SJSA1 (cell line): ENCODE data around the gene PAX5. TPM values are rescaled to one million over a fixed set of nuclear protein-coding genes. Genes with fewer than 3 reads are reported as not detected.

ENCODE experiments used
- DNase-seq, 2 experiments: peaks; one replicate each; pipeline ENCODE4 v3.0.0-alpha.2; 2015 to 2020; ENCODE audit warnings: low spot score in 2 of 2, low read depth in 1 of 2
- H3K27ac ChIP-seq: fragments of 250-450 bp; sonication (Bioruptor Pico); 2 replicates; pipeline ENCODE4 v1.5.1; 2020; ENCODE audit warnings: mild to moderate bottlenecking, moderate library complexity
- H3K27me3 ChIP-seq: fragments of 250-450 bp; sonication (Bioruptor Pico); replicated peaks from 2 replicates; pipeline ENCODE4 v1.5.1; 2020; ENCODE audit warnings: mild to moderate bottlenecking, moderate library complexity
- H3K36me3 ChIP-seq: fragments of 250-450 bp; sonication (Bioruptor Pico); 2 replicates; pipeline ENCODE4 v1.5.1; 2020; ENCODE audit warnings: mild to moderate bottlenecking
- H3K4me1 ChIP-seq: fragments of 250-450 bp; sonication (Bioruptor Pico); replicated peaks from 2 replicates; pipeline ENCODE4 v1.6.1; 2021; ENCODE audit warnings: mild to moderate bottlenecking
- H3K4me3 ChIP-seq: fragments of 250-450 bp; sonication (Bioruptor Pico); 2 replicates; pipeline ENCODE4 v1.5.1; 2020; ENCODE audit warnings: mild to moderate bottlenecking
- H3K9me3 ChIP-seq: fragments of 250-450 bp; sonication (Bioruptor Pico); replicated peaks from 2 replicates; pipeline ENCODE4 v1.5.1; 2020; ENCODE audit warnings: mild to moderate bottlenecking
- total RNA-seq: library from RNA; depleted of rRNA; stranded (reverse); fragments of >200 nt; shearing (Covaris generic); gene quantifications from 2 replicates; pipeline ENCODE4 v1.2.3, GENCODE V29; 2014

PAX5 gene
- total RNA-seq, 1 experiment from 2014 or later: not detected

GRCh38 chr9:36866840-36867239 lies 167.2 kb downstream of the PAX5 start:
- no peak for DNase-seq
- Histone ChIP-seq H3K4me1 (no peaks in the 10 kb centered on the region), H3K36me3 (no peaks in the 10 kb centered on the region), H3K27me3 (peaks cover 24% of the 10 kb centered on the region; the same call in 1 of the 2 replicates), H3K27ac (no peak overlapping the region), H3K9me3 (no peaks in the 10 kb centered on the region), H3K4me3 (no peak overlapping the region)

GRCh38 chr9:36865731-36866635 lies 168.1 kb downstream of the PAX5 start:
- DNase-seq: no peak
- H3K27ac ChIP-seq: no peak overlapping the region
- no peaks in the 10 kb centered on the region for H3K36me3 ChIP-seq
- H3K4me1 ChIP-seq: no peaks in the 10 kb centered on the region
- H3K27me3 ChIP-seq: peaks cover 25% of the 10 kb centered on the region; the same call in 1 of the 2 replicates
- H3K9me3 ChIP-seq: no peaks in the 10 kb centered on the region
- no peak overlapping the region for H3K4me3 ChIP-seq

- peaks cover 25% of the 10 kb centered on the region; the same call in 1 of the 2 replicates for H3K27me3 ChIP-seq
- no peaks in the 10 kb centered on the region for H3K9me3 ChIP-seq
- H3K4me1 ChIP-seq: no peaks in the 10 kb centered on the region
- no peak for DNase-seq
- H3K27ac ChIP-seq: no peak overlapping the region
- H3K36me3 ChIP-seq: no peaks in the 10 kb centered on the region
- H3K4me3 ChIP-seq: no peak overlapping the region
Measured at GRCh38 chr9:36864491-36865410, 169.3 kb downstream of the PAX5 start.

GRCh38 chr9:36862206-36863145 lies 171.6 kb downstream of the PAX5 start:
- peak in 1 of 2 experiments; percentile 18 for DNase-seq
- Histone ChIP-seq H3K4me1 (no peaks in the 10 kb centered on the region), H3K4me3 (no peak overlapping the region), H3K36me3 (no peaks in the 10 kb centered on the region), H3K9me3 (no peaks in the 10 kb centered on the region), H3K27me3 (peaks cover 24% of the 10 kb centered on the region; the same call in 1 of the 2 replicates), H3K27ac (no peak overlapping the region)

- H3K27ac ChIP-seq: no peak overlapping the region
- no peaks in the 10 kb centered on the region for H3K9me3 ChIP-seq
- no peaks in the 10 kb centered on the region for H3K36me3 ChIP-seq
- H3K27me3 ChIP-seq: peaks cover 18% of the 10 kb centered on the region; the same call in 1 of the 2 replicates
- no peak overlapping the region for H3K4me3 ChIP-seq
- no peaks in the 10 kb centered on the region for H3K4me1 ChIP-seq
- DNase-seq: no peak
Measured at GRCh38 chr9:36861528-36862205, 172.4 kb downstream of the PAX5 start.

- DNase-seq: no peak
- no peaks in the 10 kb centered on the region for H3K9me3 ChIP-seq
- peaks cover 22% of the 10 kb centered on the region; the same call in 1 of the 2 replicates for H3K27me3 ChIP-seq
- H3K27ac ChIP-seq: no peak overlapping the region
- no peak overlapping the region for H3K4me3 ChIP-seq
- no peaks in the 10 kb centered on the region for H3K4me1 ChIP-seq
- H3K36me3 ChIP-seq: no peaks in the 10 kb centered on the region
Measured at GRCh38 chr9:36858805-36859375, 175.2 kb downstream of the PAX5 start.

GRCh38 chr9:36855448-36856315 lies 178.4 kb downstream of the PAX5 start:
- Histone ChIP-seq H3K4me3 (no peak overlapping the region), H3K27ac (no peak overlapping the region), H3K36me3 (no peaks in the 10 kb centered on the region), H3K9me3 (no peaks in the 10 kb centered on the region), H3K27me3 (peaks cover 27% of the 10 kb centered on the region), H3K4me1 (no peaks in the 10 kb centered on the region)
- no peak for DNase-seq

GRCh38 chr9:36854751-36855150 lies 179.3 kb downstream of the PAX5 start:
- Histone ChIP-seq H3K36me3 (no peaks in the 10 kb centered on the region), H3K4me3 (no peak overlapping the region), H3K27me3 (peaks cover 27% of the 10 kb centered on the region), H3K27ac (no peak overlapping the region), H3K9me3 (no peaks in the 10 kb centered on the region), H3K4me1 (no peaks in the 10 kb centered on the region)
- no peak for DNase-seq

GRCh38 chr9:36854034-36854433 lies 180.0 kb downstream of the PAX5 start:
- Histone ChIP-seq H3K27ac (no peak overlapping the region), H3K4me3 (no peak overlapping the region), H3K4me1 (no peaks in the 10 kb centered on the region), H3K36me3 (no peaks in the 10 kb centered on the region), H3K9me3 (no peaks in the 10 kb centered on the region), H3K27me3 (peaks cover 27% of the 10 kb centered on the region)
- DNase-seq: no peak

GRCh38 chr9:36853233-36853632 lies 180.8 kb downstream of the PAX5 start:
- Histone ChIP-seq H3K9me3 (no peaks in the 10 kb centered on the region), H3K4me1 (no peaks in the 10 kb centered on the region), H3K36me3 (no peaks in the 10 kb centered on the region), H3K4me3 (no peak overlapping the region), H3K27me3 (peaks cover 25% of the 10 kb centered on the region), H3K27ac (no peak overlapping the region)
- DNase-seq: no peak

GRCh38 chr9:36849943-36850342 lies 184.1 kb downstream of the PAX5 start:
- Histone ChIP-seq H3K36me3 (no peaks in the 10 kb centered on the region), H3K4me3 (no peak overlapping the region), H3K27me3 (peaks cover 18% of the 10 kb centered on the region; the same call in 1 of the 2 replicates), H3K9me3 (no peaks in the 10 kb centered on the region), H3K4me1 (no peaks in the 10 kb centered on the region), H3K27ac (no peak overlapping the region)
- no peak for DNase-seq
